ENCODE data around the gene BPIFB2. TPM values are rescaled to one million over a fixed set of nuclear protein-coding genes. Genes with fewer than 3 reads are reported as not detected.

The BPIFB2 gene
- not detected for total RNA-seq

- no peak for TF ChIP-seq CTCF (IDR thresholded peaks at IDR 0.05)
- intact Hi-C loops (cut with DNase I) = no loop called here
- Histone ChIP-seq H3K27ac (no peak within 1 kb of the TSS), H3K9me3 (no peaks in the 10 kb centered on the region), H3K36me3 (no peaks in the 10 kb centered on the region), H3K4me1 (no peaks in the 10 kb centered on the region), H3K4me3 (no peak within 1 kb of the TSS), H3K27me3 (no peaks in the 10 kb centered on the region)
- no peak for DNase-seq (ENCODE audit: low spot score in 2 of 2)
These were observed at the start of gene BPIFB2 for GRCh38 chr20:33007376-33008335. BPIFB2 (plus strand) TSS chr20:33007704; CDS start chr20:33008575, 871 bp downstream.

- TF ChIP-seq CTCF (IDR thresholded peaks at IDR 0.05) = no peak
- H3K4me3 ChIP-seq = no peak overlapping the region
- intact Hi-C loops (cut with DNase I) = no loop called here
- no peak for DNase-seq (ENCODE audit: low spot score in 2 of 2)
- no peaks in the 10 kb centered on the region for H3K36me3 ChIP-seq
- no peaks in the 10 kb centered on the region for H3K4me1 ChIP-seq
- H3K27ac ChIP-seq = no peak overlapping the region
- H3K27me3 ChIP-seq = no peaks in the 10 kb centered on the region
- peaks cover 8 to 26% of the 10 kb centered on the region in 2 donors for H3K9me3 ChIP-seq
These were observed 48.9 kb upstream of the BPIFB2 start for GRCh38 chr20:32958574-32958973.

GRCh38 chr20:32959351-32960221 lies 47.9 kb upstream of the BPIFB2 start:
- H3K4me3 ChIP-seq = no peak overlapping the region
- no peak for TF ChIP-seq CTCF (IDR thresholded peaks at IDR 0.05)
- no peaks in the 10 kb centered on the region for H3K36me3 ChIP-seq
- H3K4me1 ChIP-seq = no peaks in the 10 kb centered on the region
- H3K27ac ChIP-seq = no peak overlapping the region
- no peak for DNase-seq (ENCODE audit: low spot score in 2 of 2)
- peaks cover 8 to 16% of the 10 kb centered on the region in 2 donors for H3K9me3 ChIP-seq
- H3K27me3 ChIP-seq = no peaks in the 10 kb centered on the region
- intact Hi-C loops (cut with DNase I) = no loop called here

- intact Hi-C loops (cut with DNase I) = no loop called here
- Histone ChIP-seq H3K27ac (no peak overlapping the region), H3K4me1 (no peaks in the 10 kb centered on the region), H3K4me3 (no peak overlapping the region), H3K9me3 (peaks cover 8 to 16% of the 10 kb centered on the region in 2 donors), H3K36me3 (no peaks in the 10 kb centered on the region), H3K27me3 (no peaks in the 10 kb centered on the region)
- no peak for TF ChIP-seq CTCF (IDR thresholded peaks at IDR 0.05)
- DNase-seq (ENCODE audit: low spot score in 2 of 2) = no peak
These were observed 47.3 kb upstream of the BPIFB2 start for GRCh38 chr20:32960222-32960518.

- Histone ChIP-seq H3K4me1 (no peaks in the 10 kb centered on the region), H3K36me3 (no peaks in the 10 kb centered on the region), H3K9me3 (peaks cover 8 to 16% of the 10 kb centered on the region in 2 donors), H3K4me3 (no peak overlapping the region), H3K27ac (no peak overlapping the region), H3K27me3 (no peaks in the 10 kb centered on the region)
- no peak for DNase-seq (ENCODE audit: low spot score in 2 of 2)
- TF ChIP-seq CTCF (IDR thresholded peaks at IDR 0.05) = no peak
- intact Hi-C loops (cut with DNase I) = no loop called here
These were observed 46.4 kb upstream of the BPIFB2 start for GRCh38 chr20:32960849-32961731.

All from ascending aorta (tissue), 2 donors.